NCI-H1694 treated with DMSO at 0.1 percent for 48 hours (cell line): ENCODE results near the gene YIPF2.
"Not testable (repeated sequence)": the region's sequence is repeated elsewhere in the genome, so short reads cannot be mapped to it uniquely, and the experiment has no call there.

Source experiments
- DNase-seq: peaks from one replicate; lab custom pipeline; 2025; lab: John Stamatoyannopoulos, UW

Gene YIPF2

GRCh38 chr19:10908380-10908960, 20.0 kb downstream of the YIPF2 start:
- no peak for DNase-seq

GRCh38 chr19:10907925-10908324, 20.5 kb downstream of the YIPF2 start:
- no peak for DNase-seq

- DNase-seq, result no peak
These were observed 29.2 kb downstream of the YIPF2 start for GRCh38 chr19:10899151-10899653.

DNA sequence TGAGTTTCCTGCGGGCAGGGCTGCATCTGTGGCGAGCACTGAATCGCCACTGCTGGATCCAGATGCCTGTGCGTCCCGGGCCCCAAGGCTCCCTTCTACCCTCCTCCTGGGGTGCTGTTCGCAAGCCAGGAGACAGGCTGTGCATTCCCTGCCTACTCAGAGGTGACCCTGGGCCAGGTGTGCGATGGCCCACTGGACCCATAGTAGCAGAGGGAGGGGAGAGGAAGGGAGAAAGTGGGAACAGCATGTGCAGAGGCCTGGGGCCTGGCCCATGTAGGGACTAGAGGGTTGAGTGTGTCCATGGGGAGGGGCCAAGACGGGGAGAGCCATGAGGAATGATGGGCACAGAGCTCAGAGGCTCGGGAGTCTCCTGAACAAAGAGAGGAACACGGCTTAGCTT, 29.8 kb downstream of the YIPF2 start:
- no peak for DNase-seq

- DNase-seq, result no peak
These were observed 31.4 kb downstream of the YIPF2 start for GRCh38 chr19:10896851-10897526.

- no peak for DNase-seq
These were observed 32.5 kb downstream of the YIPF2 start for GRCh38 chr19:10895920-10896319.

DNA sequence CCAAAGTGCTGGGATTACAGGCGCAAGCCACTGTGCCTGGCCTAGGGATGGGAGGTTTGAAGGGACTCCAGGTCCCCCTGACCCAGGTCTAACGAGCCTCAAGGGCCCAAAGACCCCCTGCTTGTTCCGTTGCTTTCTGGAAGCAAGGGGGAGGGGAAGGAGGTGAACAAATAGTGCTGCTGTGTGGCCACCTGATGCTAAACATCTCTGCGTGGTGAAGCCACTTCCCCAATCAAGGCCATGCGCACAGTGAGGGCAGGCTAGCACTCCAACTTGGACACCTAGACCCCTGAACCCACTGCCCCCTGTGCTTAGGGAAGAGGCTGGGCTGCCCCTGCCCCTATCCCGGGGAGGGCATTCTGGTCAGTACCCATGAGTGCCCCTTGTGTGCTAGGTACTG, 33.1 kb downstream of the YIPF2 start:
- DNase-seq, result no peak

DNA sequence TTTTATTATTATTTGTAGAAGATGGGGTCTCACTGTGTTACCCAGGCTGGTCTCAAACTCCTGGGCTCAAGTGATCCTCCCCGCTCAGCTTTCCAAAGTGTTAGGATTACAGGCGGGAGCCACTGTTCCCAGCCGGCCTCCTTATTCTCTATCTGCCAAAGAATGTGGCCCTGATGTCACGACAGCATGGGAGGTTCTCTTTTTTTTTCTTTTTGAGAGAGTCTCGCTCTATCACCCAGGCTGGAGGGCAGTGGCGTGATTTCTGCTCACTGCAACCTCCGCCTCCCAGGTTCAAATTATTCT, 33.6 kb downstream of the YIPF2 start:
- no peak for DNase-seq

DNA sequence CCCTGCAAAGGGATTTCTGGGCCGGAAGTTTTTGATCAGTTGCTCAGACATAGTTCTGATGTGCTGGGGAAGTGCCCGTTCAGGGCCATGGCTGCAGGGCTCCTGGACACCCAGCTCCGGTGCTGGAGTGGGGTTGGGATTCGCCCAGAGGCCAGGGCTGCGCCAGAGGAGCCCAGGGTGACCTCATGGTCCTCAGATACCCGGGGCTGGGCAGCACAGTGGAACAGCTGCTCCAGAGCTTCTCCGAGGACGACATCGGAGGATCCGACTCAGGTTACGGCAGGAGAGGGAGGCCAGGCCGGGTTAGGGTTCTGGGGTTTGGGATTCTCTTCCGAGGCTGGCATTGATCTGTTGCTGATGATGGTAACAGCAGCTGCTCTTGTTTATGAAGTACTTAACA, 36.2 kb downstream of the YIPF2 start:
- DNase-seq, result no peak

- no peak for DNase-seq
These were observed 36.9 kb downstream of the YIPF2 start for GRCh38 chr19:10891405-10892086.

- no peak for DNase-seq
These were observed 38.6 kb downstream of the YIPF2 start for GRCh38 chr19:10889880-10890279.

- no peak for DNase-seq
These were observed 40.0 kb downstream of the YIPF2 start for GRCh38 chr19:10888421-10888866.

DNA sequence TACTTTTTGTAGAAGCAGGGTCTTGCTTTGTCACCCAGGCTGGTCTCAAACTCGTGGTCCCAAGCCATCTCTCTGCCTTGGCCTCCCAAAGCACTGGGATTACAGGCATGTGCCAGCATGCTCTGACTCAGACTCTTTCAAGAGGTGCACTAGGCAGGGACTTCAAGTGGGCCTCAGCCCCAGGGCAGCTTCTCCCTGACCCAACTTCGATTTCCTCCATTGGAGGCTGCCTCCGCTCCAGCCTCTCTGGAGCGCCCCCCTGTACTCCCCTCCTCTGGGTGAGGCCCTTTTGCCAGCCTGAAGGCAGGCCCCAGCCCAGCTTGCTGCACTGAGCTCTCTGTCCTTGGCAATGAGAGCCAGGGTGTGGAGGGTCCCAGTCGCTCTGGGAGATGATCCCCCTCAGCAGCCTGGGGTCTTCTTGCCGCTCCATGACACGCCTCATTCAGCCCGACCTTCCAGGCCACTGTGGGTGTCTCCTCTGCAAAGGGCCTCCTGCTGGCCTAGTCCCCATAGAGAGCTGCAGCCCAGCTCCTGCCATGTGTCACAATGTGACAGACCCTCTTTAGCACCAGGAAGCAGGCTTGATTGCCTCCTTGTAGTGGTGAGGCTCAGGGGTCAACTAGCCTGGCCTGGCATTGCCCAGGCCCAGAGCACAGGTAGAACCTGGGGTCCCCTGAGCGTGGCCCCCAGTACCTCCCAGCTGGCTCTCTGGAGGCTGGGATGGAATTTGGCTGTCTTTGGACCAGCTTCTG, 40.6 kb downstream of the YIPF2 start:
- no peak for DNase-seq

- no peak for DNase-seq
These were observed 43.0 kb downstream of the YIPF2 start for GRCh38 chr19:10885201-10886169.

DNA sequence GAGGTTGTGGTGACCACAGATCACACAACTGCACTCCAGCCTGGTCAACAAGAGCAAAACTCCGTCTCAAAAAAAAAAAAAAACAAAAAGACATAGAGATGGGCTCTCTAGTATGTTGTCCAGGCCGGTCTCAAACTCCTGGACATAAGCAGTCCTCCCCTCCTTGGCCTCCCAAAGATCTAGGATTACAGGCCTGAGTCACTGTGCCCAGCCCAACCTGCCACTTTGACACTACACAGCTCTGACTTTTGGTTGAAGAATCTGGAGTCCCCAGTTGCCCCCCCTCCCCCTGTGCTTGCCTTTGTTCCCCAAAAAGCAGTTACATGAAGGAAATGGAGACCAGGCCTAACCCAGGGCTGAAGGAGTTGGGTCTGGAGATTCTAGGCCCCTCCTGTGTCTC, 44.2 kb downstream of the YIPF2 start:
- DNase-seq, result no peak

DNA sequence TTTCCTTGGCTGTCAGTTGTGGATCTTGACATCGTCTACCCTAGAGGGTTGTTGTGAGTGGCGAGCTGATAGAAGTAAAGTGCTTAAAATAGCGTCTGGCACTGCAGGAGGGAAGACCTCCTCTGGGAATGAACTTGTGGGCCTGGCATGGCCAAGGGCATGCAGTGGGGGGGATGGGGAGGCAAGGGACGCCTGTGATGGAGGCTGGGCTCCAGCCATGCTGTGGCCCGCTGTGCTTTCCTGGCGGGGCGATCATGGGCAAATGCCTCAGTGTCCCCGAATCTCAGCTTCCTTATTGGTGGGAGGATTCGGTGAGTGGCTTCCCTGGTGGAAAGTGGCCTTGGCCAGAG, 46.4 kb downstream of the YIPF2 start:
- DNase-seq, result no peak

- DNase-seq, result no peak
These were observed 46.9 kb downstream of the YIPF2 start for GRCh38 chr19:10881403-10882107.

GRCh38 chr19:10878253-10878652, 50.2 kb downstream of the YIPF2 start:
- DNase-seq, result no peak

GRCh38 chr19:10877608-10878007, 50.8 kb downstream of the YIPF2 start:
- not testable (repeated sequence) for DNase-seq

DNA sequence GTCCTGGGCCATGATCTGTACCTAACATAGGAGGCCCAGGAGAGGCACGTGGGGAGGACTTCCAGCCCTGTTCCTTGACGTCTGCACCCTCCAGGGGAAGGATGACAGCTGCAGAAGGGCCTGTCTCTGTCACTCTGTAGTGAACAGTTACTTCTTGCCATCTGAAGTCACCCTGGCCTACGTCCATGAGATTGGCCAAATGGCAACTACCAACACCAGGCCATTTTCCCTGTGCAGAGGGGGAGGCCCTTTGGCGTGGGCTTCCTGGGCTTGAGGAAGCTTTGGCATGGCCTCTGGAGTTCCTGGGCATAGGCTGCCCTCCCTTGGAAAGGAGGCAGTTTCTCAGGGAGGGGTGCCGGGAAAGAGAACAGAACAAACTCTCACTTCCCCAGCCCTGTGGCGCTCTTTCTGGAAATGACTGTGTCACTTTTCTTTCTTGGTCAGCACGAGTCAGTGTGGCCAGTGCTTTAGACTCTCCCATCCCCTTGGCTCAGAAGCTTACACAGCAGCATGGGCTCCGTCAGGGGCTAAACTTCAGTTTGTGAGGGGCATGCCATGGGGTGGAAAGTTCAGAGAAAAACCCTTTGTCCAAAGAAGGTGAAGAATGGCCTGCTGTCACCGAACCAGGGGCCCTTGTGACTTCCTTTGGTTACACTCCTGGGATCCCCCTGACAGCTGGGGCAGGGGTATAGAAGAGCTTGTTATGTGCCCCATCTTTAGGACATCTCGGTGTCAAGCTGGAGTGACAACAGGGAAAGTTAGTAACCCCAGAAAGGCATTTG, 51.8 kb downstream of the YIPF2 start:
- DNase-seq, result no peak
